Measurements from ENCODE around the gene MTMR12. TPM values are rescaled to one million over a fixed set of nuclear protein-coding genes. Genes with fewer than 3 reads are reported as not detected.

Gene MTMR12
- total and polyA plus RNA-seq, 2 of the 8 experiments (the other 6 are each of a cell fraction or from before 2014, with no cell fraction given), result 19.1 to 59.3 TPM

- no peak for TF ChIP-seq CTCF (IDR thresholded peaks at IDR 0.05; ENCODE audit: control extremely low read depth in 1 of 3, insufficient read depth in 1 of 3, low read depth in 1 of 3, low read length in 3 of 3)
Observed at GRCh38 chr5:32339878-32340277, 27.1 kb upstream of the MTMR12 start (continued).

Data from H1 (cell line).